Activated T-helper 2 cell treated with anti-CD3 and anti-CD28 coated beads, Interferon-gamma antibody, Interleukin-2, Interleukin-4, amounts not matched to agents 10 μg/mL and 5 μg/mL and 100 μg/mL, durations not matched to agents 14 hours and 24 hours and 36 hours (primary cell): Measurements from ENCODE around the gene CCM2. TPM values are rescaled to one million over a fixed set of nuclear protein-coding genes. Genes with fewer than 3 reads are reported as not detected.

Source experiments
- DNase-seq: peaks from one replicate; pipeline ENCODE4 v3.0.0; 2021; ENCODE audit warnings: low spot score
- H3K27ac Mint-ChIP-seq: one replicate; pipeline ENCODE4 v1.8.0; 2021; ENCODE audit warnings: mixed read lengths
- H3K27me3 Mint-ChIP-seq: one replicate; pipeline ENCODE4 v1.8.0; 2021; ENCODE audit warnings: low read depth, mixed read lengths
- H3K36me3 Mint-ChIP-seq: one replicate; pipeline ENCODE4 v1.8.0; 2021; ENCODE audit warnings: low read depth, mixed read lengths
- H3K4me1 Mint-ChIP-seq: one replicate; pipeline ENCODE4 v1.8.0; 2021; ENCODE audit warnings: low read depth, mixed read lengths
- H3K4me3 Mint-ChIP-seq: one replicate; pipeline ENCODE4 v1.8.0; 2021; ENCODE audit warnings: low read depth, mild to moderate bottlenecking, moderate library complexity, mixed read lengths
- H3K9me3 Mint-ChIP-seq: one replicate; pipeline ENCODE4 v1.8.0; 2021; ENCODE audit warnings: mixed read lengths
- intact Hi-C: fragments of 100-400 bp; cut with micrococcal nuclease; formaldehyde crosslinking; loops from one replicate; pipeline ENCODE4 v1.15.1; 2023
- total RNA-seq: library from RNA; stranded (reverse); gene quantifications from 2 replicates; pipeline ENCODE4 v1.2.3, GENCODE V29; 2022

CCM2 gene
- total RNA-seq, 1 donor from 2014 or later, result 61.3 TPM

DNA sequence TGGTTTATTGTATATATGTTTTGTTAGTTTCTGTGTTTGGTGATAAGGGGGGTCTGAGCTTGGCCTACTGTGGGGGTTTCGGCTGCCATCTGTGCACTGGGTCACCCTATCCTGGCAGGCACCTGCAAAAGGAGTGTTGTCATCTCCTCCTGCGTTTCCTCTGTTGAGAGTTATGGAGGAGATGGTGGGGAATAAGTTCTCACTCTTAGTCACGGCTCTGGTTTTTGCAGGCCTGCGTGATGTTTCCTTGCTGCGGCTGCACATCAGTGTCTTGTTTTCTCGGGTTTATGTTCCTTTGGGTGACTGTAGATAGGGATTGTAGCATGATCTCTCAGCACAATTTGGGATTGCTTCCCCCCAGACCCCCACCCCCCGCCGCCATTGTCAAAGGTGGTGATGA is 36.8 kb downstream of the CCM2 start:
- Mint-ChIP-seq H3K4me3 (peak overlapping the region; percentile 65), H3K9me3 (no peaks in the 10 kb centered on the region), H3K4me1 (peaks cover 60% of the 10 kb centered on the region), H3K27me3 (no peaks in the 10 kb centered on the region), H3K36me3 (peaks cover 63% of the 10 kb centered on the region), H3K27ac (peak overlapping the region; percentile 84)
- intact Hi-C loops, result no loop called here
- DNase-seq, result no peak

DNA sequence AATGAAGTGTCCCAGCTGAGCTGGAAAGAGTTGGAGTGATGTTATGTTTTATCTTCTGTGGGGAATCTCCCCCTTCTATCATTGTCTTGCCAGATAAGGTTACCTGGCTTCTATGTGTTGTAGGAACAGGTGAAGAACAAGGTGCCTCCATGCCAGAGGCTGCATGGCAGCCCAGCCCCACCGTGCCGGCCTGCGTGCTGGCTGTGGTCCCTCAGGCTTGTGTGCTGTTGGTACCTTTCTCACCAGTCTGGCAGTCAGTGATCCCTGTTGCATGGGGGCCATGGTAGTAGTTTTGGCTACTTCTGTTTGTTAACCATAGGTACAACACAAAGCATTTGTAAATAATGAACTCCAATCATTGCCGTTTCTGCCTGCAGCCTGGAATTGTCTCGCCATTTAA is 37.9 kb downstream of the CCM2 start:
- no peak for DNase-seq
- no peak overlapping the region for H3K4me3 Mint-ChIP-seq
- intact Hi-C loops, result no loop called here

DNA sequence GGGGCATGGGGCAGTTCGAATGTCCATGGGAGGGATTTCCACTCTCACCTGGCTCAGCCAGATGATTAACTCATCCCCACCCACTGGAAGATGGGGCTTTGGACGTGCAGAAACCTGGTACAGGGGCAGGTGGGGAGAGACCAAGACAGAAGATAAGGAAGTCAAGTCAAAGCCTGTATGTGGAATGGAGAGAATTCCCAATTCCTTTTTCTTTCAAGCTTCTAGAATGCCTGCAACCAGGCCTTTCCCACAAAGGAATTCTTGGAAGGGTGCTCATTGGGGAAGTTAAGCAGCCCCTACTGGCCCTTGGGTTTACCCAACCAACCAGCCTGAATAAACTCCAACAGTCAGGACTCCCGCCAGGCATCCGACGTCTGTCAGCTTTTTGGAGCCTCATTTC is 39.1 kb downstream of the CCM2 start:
- H3K27me3 Mint-ChIP-seq, result no peaks in the 10 kb centered on the region
- intact Hi-C loops, result no loop called here
- H3K4me1 Mint-ChIP-seq, result peaks cover 39% of the 10 kb centered on the region
- no peak overlapping the region for H3K4me3 Mint-ChIP-seq
- no peaks in the 10 kb centered on the region for H3K9me3 Mint-ChIP-seq
- H3K27ac Mint-ChIP-seq, result peak overlapping the region; percentile 51
- H3K36me3 Mint-ChIP-seq, result peaks cover 68% of the 10 kb centered on the region
- DNase-seq, result no peak

More for the DNA sequence above, 37.9 kb downstream of the CCM2 start:
- H3K27ac Mint-ChIP-seq, result peak overlapping the region; percentile 66
- no peaks in the 10 kb centered on the region for H3K9me3 Mint-ChIP-seq
- no peaks in the 10 kb centered on the region for H3K27me3 Mint-ChIP-seq
- peaks cover 52% of the 10 kb centered on the region for H3K4me1 Mint-ChIP-seq
- H3K36me3 Mint-ChIP-seq, result peaks cover 64% of the 10 kb centered on the region

DNA sequence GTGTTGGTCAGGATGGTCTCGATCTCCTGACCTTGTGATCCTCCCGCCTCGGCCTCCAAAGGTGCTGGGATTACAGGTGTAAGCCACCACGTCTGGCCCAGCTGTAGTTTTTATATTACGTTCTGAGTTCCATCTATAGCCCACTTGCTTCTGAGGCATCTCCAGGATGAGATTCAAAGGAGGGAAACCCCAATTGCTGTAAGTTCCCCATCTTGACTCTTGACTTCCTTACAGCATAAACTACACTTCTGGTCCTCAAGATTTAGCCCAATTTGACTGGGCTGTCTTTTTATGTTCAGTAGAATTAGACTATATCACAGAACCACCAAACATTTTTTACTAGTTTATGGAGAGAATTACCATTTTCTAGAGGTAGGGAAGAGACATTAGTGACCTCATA is 44.3 kb downstream of the CCM2 start:
- Mint-ChIP-seq H3K4me1 (peaks cover 7% of the 10 kb centered on the region), H3K27me3 (no peaks in the 10 kb centered on the region), H3K9me3 (no peaks in the 10 kb centered on the region), H3K36me3 (peaks cover 79% of the 10 kb centered on the region), H3K27ac (no peak overlapping the region), H3K4me3 (no peak overlapping the region)
- intact Hi-C loops, result no loop called here
- no peak for DNase-seq

DNA sequence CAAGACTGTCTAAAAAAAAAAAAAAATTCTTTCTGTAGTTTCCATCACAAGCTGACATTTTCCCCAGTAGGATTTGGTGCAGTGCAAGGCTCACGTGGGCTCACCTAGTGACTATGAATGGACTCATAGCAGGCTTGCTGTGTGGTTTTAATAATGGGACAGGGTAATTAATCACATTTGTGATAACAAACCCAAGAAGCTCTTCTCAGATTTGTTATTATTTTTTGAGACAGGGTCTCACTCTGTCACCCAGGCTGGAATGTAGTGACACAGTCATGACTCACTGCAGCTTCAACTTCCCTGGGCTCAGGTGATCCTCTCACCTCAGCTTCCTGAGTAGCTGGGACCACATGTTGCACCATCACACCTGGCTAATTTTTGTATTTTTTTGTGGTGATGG is 48.7 kb downstream of the CCM2 start:
- DNase-seq, result no peak
- H3K9me3 Mint-ChIP-seq, result no peaks in the 10 kb centered on the region
- no peaks in the 10 kb centered on the region for H3K27me3 Mint-ChIP-seq
- peaks cover 9% of the 10 kb centered on the region for H3K4me1 Mint-ChIP-seq
- H3K4me3 Mint-ChIP-seq, result no peak overlapping the region
- peaks cover 69% of the 10 kb centered on the region for H3K36me3 Mint-ChIP-seq
- intact Hi-C loops, result no loop called here
- H3K27ac Mint-ChIP-seq, result no peak overlapping the region

DNA sequence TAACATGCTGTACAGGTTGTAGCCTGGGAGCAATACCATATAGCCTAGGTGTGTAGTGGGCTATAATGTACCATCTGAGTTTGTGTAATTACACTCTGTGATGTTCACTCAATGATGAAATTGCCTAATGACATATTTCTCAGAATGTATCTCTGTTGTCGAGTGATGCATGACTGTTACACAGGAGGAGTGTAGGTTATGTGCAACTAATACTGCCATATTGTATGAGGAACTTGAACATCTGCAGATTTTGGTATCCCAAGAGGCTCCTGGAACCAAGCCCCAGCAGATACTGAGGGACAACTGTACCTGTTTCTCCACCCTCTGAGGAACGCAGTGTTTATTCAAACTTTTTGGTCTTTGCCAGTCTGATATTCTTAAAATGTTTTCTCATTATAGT is 50.2 kb downstream of the CCM2 start:
- Mint-ChIP-seq H3K27ac (no peak overlapping the region), H3K36me3 (peaks cover 70% of the 10 kb centered on the region), H3K4me1 (peaks cover 10% of the 10 kb centered on the region), H3K9me3 (no peaks in the 10 kb centered on the region), H3K27me3 (no peaks in the 10 kb centered on the region), H3K4me3 (no peak overlapping the region)
- intact Hi-C loops, result no loop called here
- no peak for DNase-seq

DNA sequence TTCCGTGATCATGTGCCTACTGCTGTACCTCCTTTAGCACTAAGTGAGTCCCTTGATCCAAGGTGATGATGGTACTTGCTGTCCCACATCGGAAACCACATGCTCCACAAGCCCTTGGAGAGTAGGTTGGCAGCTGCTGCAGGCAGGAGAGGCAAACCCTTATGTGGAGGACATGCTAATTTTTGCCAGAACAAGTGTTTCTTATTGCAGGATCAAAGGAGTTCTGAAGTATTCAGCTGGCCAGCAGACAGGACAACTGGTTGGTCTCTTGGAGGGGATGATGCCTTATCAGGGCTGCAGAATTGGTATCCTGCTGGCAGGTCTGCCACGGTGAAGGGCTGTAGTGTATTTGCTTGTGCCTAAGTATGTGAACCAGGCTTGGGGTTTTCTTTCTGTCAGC is 52.0 kb downstream of the CCM2 start:
- Mint-ChIP-seq H3K27me3 (no peaks in the 10 kb centered on the region), H3K4me1 (peaks cover 10% of the 10 kb centered on the region), H3K9me3 (no peaks in the 10 kb centered on the region), H3K27ac (peak overlapping the region; percentile 16), H3K4me3 (no peak overlapping the region), H3K36me3 (peaks cover 71% of the 10 kb centered on the region)
- no peak for DNase-seq
- intact Hi-C loops, result no loop called here

DNA sequence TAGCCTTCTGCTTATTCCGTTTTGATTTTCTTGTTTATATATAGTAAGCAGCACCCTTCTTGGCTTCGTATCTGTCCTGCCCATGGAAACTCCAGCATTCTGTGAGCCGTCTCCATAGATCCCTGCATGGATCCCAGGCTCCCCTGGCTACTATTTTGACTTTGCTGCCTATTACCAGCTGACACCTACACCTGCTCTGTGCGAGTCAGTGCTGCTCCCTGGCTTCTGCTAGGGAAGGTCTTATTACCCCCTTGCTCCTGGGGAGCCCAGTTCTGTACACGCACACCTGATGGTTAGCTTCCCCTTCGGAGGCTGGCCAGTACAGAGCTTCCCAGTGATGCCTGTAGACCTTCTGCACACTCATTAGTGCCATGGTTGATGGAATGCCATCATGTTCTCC is 53.4 kb downstream of the CCM2 start:
- Mint-ChIP-seq H3K4me1 (peaks cover 21% of the 10 kb centered on the region), H3K36me3 (peaks cover 74% of the 10 kb centered on the region), H3K27me3 (no peaks in the 10 kb centered on the region), H3K27ac (no peak overlapping the region), H3K9me3 (no peaks in the 10 kb centered on the region), H3K4me3 (no peak overlapping the region)
- intact Hi-C loops, result no loop called here
- DNase-seq, result no peak

DNA sequence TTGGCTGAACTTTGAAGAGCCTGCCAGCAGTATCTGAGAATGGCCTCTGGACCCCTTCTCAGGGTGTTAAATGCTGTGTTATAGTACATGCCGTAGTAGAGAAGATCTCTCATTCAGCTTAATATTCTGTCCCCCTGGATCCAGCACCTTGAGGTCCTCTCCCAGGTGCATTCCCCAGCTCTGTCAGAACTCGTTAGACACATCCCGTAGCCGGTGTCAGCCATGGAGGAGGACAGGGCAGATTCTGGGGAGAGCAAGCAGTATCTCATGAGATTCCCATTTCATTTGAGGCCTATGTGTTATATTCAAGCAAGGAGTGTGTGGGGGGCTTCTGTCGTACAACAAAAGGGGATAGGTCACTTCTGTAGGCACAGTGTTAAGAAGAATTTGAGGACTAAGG is 53.9 kb downstream of the CCM2 start:
- H3K27me3 Mint-ChIP-seq, result no peaks in the 10 kb centered on the region
- H3K36me3 Mint-ChIP-seq, result peaks cover 72% of the 10 kb centered on the region
- DNase-seq, result no peak
- H3K4me1 Mint-ChIP-seq, result peaks cover 22% of the 10 kb centered on the region
- peak overlapping the region; percentile 9 for H3K27ac Mint-ChIP-seq
- no peak overlapping the region for H3K4me3 Mint-ChIP-seq
- intact Hi-C loops, result no loop called here
- no peaks in the 10 kb centered on the region for H3K9me3 Mint-ChIP-seq

DNA sequence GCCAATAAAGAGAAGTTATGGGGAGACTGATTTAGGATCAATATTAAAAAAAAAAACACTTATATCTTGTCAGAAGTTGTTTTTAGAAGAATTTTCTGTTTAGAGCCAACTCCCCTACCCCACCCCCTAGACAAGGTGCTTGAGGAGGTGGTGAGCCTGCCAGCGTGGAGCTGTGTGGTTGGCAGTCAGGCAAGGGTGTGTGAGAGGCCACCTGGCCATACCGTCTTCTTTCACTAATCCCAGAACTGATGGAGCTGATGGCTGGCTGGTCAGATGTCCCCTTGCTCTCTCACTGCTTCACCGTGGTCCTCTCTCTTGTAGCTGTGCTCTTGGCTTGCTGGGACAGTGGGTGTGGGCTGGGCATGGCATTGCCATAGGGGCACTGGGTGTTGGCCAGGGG is 54.4 kb downstream of the CCM2 start:
- DNase-seq, result no peak
- H3K4me3 Mint-ChIP-seq, result no peak overlapping the region
- no peaks in the 10 kb centered on the region for H3K9me3 Mint-ChIP-seq
- no peaks in the 10 kb centered on the region for H3K27me3 Mint-ChIP-seq
- peaks cover 71% of the 10 kb centered on the region for H3K36me3 Mint-ChIP-seq
- H3K4me1 Mint-ChIP-seq, result peaks cover 22% of the 10 kb centered on the region
- H3K27ac Mint-ChIP-seq, result peak overlapping the region; percentile 64
- intact Hi-C loops, result no loop called here

DNA sequence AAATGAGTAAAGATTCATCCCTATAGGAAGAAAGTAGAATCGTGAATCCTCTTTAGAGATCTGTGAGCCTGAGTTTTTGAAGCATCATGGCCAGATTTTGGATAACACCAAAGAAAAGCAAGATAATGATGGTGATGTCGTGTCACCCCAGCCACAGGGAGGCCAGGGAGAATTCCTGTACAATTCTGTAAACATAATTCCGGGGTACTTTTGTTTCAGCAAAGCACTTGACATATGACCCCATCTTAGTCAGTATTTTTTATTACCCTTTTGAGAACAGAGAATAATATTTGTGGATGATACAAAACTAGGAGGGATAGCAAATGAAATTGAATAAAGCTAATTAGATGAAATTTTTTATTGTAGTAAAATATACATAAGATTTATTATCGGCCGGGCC is 55.0 kb downstream of the CCM2 start:
- no peaks in the 10 kb centered on the region for H3K27me3 Mint-ChIP-seq
- no peak for DNase-seq
- H3K4me3 Mint-ChIP-seq, result no peak overlapping the region
- no peaks in the 10 kb centered on the region for H3K9me3 Mint-ChIP-seq
- intact Hi-C loops, result no loop called here
- H3K27ac Mint-ChIP-seq, result no peak overlapping the region
- H3K36me3 Mint-ChIP-seq, result peaks cover 71% of the 10 kb centered on the region
- H3K4me1 Mint-ChIP-seq, result peaks cover 24% of the 10 kb centered on the region

DNA sequence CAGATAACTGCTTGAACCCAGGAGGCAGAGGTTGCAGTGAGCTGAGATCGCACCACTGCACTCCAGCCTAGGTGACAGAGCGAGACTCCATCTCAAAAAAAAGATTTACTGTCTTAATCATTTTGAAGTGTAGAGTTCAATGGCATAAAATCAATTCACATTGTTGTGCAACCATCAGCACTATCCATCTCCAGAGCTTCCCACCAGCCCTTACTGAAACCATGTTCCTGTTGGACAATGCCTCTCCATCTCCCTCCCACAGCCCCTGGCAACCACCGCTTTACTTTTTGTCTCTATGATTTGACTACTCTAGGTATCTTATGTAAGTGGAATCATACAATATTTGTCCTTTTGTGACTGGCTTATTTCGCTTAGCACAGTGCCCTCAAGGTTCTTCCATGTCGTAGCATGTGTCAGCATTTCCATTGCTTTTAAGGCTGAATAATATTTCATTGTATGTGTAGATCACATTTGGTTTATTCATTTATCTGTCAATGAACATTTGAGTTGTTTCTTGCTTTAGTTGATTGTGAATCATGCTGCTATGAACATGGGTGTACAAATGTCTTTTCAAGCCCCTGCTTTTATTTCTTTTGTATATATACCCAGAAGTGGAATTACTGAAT is 55.7 kb downstream of the CCM2 start:
- DNase-seq, result no peak
- H3K27ac Mint-ChIP-seq, result peak overlapping the region; percentile 11
- H3K4me3 Mint-ChIP-seq, result no peak overlapping the region
- peaks cover 29% of the 10 kb centered on the region for H3K4me1 Mint-ChIP-seq
- H3K9me3 Mint-ChIP-seq, result no peaks in the 10 kb centered on the region
- peaks cover 71% of the 10 kb centered on the region for H3K36me3 Mint-ChIP-seq
- no peaks in the 10 kb centered on the region for H3K27me3 Mint-ChIP-seq
- intact Hi-C loops, result no loop called here

DNA sequence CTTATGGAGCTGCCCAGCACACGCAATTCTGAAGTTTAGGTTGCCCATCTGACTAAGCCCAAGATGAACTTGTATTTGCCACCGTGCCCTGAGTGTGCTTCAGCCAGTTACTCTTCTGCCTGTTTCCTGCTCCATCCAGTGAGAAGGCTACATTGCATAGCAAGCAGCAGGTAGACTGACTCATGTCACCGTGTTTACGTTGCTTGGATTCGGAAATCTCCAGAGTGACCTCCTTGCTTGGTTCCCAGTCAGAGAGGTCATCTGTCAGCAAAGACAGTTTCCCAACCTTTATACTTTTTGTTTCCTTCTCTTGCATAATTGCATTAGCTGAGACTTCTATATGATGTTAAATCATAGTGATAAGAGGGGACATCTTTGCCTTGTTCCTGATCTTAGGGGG is 57.9 kb downstream of the CCM2 start:
- H3K4me1 Mint-ChIP-seq, result peaks cover 41% of the 10 kb centered on the region
- no peaks in the 10 kb centered on the region for H3K9me3 Mint-ChIP-seq
- H3K36me3 Mint-ChIP-seq, result peaks cover 75% of the 10 kb centered on the region
- DNase-seq, result no peak
- H3K4me3 Mint-ChIP-seq, result no peak overlapping the region
- H3K27me3 Mint-ChIP-seq, result no peaks in the 10 kb centered on the region
- intact Hi-C loops, result no loop called here
- H3K27ac Mint-ChIP-seq, result peak overlapping the region; percentile 9

DNA sequence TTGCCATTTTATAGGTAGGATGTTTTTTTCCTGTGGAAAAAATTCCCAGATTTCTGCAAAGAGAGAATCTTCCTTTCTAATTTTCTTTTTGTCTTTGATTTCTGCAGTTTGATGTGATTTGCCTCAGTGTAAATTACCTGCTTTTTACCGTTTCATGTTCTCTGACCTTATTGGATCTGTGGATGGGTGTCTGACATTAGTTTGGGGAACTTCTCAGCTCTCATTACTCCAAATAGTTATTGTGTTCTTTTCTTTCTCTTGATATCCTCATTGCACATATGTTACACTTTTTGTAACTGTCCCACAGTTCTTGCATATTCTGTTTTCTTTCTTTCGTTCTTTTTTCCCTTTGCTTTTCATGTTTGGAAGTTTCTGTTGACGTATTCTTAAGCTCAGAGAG is 60.3 kb downstream of the CCM2 start:
- H3K4me3 Mint-ChIP-seq, result no peak overlapping the region
- no peak for DNase-seq
- H3K27ac Mint-ChIP-seq, result peak overlapping the region; percentile 36
- H3K27me3 Mint-ChIP-seq, result no peaks in the 10 kb centered on the region
- peaks cover 75% of the 10 kb centered on the region for H3K36me3 Mint-ChIP-seq
- H3K9me3 Mint-ChIP-seq, result no peaks in the 10 kb centered on the region
- intact Hi-C loops, result no loop called here
- peaks cover 42% of the 10 kb centered on the region for H3K4me1 Mint-ChIP-seq
